ENCODE results near the gene LRRC27.

The LRRC27 gene

DNA sequence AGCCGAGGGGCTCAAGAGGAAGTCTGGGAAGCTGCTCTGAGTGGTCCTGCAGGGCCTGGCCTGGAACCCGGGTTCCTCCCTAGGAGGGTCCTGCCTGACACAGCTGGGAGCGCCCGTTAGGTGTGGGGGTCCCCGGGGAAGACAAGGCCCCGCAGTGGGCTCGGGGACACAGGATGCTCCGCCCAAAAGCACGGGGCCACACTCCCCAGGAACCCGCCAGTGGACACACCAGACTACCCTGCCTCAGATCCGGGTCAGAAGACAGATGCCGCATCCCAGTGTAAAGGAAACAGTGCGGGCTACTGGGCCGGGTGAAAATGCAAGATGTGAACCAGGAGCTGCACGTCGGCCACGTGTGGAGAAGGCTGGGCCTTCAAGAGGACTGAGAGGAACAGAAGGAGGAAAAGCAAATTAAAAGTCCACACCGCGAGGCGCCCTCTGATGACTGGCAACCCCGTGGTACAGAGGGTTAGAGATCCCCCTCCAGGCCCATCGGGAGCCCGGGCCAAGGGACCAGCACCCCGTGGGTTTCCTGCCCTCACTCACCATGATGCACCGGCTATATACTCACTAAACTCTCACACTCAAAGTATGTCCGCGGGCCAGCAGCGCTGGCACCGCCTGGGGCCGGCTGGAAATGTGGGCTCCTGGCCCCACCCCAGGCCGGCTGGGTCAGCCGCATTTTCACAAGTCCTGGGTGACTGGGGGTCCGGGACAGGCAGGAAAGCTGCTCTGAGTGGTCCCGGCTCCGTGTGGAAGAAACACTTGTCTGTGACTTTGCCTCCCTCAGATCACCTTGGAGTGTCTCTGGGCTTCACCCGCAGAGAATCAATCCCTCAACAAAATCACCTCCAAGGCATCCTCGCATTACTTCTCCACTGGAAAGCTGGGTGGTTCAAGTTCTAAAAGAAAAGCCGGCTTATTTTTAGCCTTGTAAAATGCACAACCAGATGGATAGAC, 30.3 kb upstream of the LRRC27 start:
- Histone ChIP-seq H3K9ac (ENCODE audit: low read depth in 1 of 2, low read length in 2 of 2) (no peak overlapping the region), H3K9me3 (ENCODE audit: control insufficient read depth in 2 of 2, low read length in 2 of 2) (no peaks in the 10 kb centered on the region), H3K4me3 (ENCODE audit: low read length in 2 of 2) (no peak overlapping the region), H3K27ac (ENCODE audit: low read depth in 2 of 2, low read length in 2 of 2) (no peak overlapping the region), H3K36me3 (ENCODE audit: control insufficient read depth in 2 of 2, insufficient read depth in 2 of 2, low read length in 2 of 2) (no peaks in the 10 kb centered on the region), H3K4me1 (ENCODE audit: control insufficient read depth in 2 of 2, insufficient read depth in 2 of 2, low read length in 2 of 2) (peaks cover 0 to under 1% of the 10 kb centered on the region in 2 donors), H3K27me3 (ENCODE audit: control insufficient read depth in 2 of 2, insufficient read depth in 2 of 2, low read length in 2 of 2) (peaks cover 0 to 6% of the 10 kb centered on the region in 2 donors)

GRCh38 chr10:132302421-132303310, 29.3 kb upstream of the LRRC27 start:
- H3K9ac ChIP-seq (ENCODE audit: low read depth in 1 of 2, low read length in 2 of 2): no peak overlapping the region
- H3K4me3 ChIP-seq (ENCODE audit: low read length in 2 of 2): no peak overlapping the region
- no peak overlapping the region for H3K27ac ChIP-seq (ENCODE audit: low read depth in 2 of 2, low read length in 2 of 2)
- no peaks in the 10 kb centered on the region for H3K9me3 ChIP-seq (ENCODE audit: control insufficient read depth in 2 of 2, low read length in 2 of 2)
- H3K27me3 ChIP-seq (ENCODE audit: control insufficient read depth in 2 of 2, insufficient read depth in 2 of 2, low read length in 2 of 2): peaks cover 0 to 10% of the 10 kb centered on the region in 2 donors
- peaks cover 2 to 5% of the 10 kb centered on the region in 2 donors for H3K4me1 ChIP-seq (ENCODE audit: control insufficient read depth in 2 of 2, insufficient read depth in 2 of 2, low read length in 2 of 2)
- H3K36me3 ChIP-seq (ENCODE audit: control insufficient read depth in 2 of 2, insufficient read depth in 2 of 2, low read length in 2 of 2): no peaks in the 10 kb centered on the region

DNA sequence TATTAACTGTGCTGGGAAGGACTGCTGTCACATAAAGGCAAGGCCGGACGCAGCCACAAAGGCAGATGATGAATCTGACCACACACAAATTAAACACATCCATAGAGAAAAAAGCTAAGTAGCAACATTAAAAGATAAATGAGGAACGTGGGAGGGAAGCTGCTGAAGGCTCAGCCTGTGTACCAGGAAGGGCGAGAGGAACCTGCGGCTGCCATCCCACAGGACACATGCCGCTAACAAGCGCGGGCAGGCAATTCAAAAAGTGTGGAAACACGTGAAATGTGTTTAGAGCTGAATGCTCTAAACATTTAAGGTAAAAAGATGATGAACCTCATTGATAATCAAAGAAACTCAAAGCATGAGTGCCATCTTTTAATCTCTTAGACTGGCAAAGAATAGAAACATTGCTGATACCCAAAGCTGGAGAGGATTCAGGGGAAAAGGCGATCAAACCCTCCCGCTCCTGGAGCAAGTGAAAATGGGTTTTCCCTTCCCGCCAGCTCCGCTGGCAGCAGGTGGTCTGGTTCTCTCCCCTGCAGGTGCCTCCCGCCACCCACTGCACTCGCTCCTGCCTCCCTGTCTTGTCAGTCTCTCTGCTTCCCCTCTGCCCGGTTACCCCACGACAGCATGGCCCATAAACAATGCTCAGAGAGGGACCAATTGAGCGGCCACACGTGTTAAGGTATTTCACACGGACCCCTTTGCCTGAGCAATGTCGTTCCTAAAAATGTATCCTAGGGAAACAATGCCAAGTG, 28.5 kb upstream of the LRRC27 start:
- H3K9ac ChIP-seq (ENCODE audit: low read depth in 1 of 2, low read length in 2 of 2): no peak overlapping the region
- no peaks in the 10 kb centered on the region for H3K9me3 ChIP-seq (ENCODE audit: control insufficient read depth in 2 of 2, low read length in 2 of 2)
- H3K27ac ChIP-seq (ENCODE audit: low read depth in 2 of 2, low read length in 2 of 2): no peak overlapping the region
- peaks cover 0 to 10% of the 10 kb centered on the region in 2 donors for H3K27me3 ChIP-seq (ENCODE audit: control insufficient read depth in 2 of 2, insufficient read depth in 2 of 2, low read length in 2 of 2)
- peaks cover 2 to 5% of the 10 kb centered on the region in 2 donors for H3K4me1 ChIP-seq (ENCODE audit: control insufficient read depth in 2 of 2, insufficient read depth in 2 of 2, low read length in 2 of 2)
- H3K36me3 ChIP-seq (ENCODE audit: control insufficient read depth in 2 of 2, insufficient read depth in 2 of 2, low read length in 2 of 2): no peaks in the 10 kb centered on the region
- no peak overlapping the region for H3K4me3 ChIP-seq (ENCODE audit: low read length in 2 of 2)

DNA sequence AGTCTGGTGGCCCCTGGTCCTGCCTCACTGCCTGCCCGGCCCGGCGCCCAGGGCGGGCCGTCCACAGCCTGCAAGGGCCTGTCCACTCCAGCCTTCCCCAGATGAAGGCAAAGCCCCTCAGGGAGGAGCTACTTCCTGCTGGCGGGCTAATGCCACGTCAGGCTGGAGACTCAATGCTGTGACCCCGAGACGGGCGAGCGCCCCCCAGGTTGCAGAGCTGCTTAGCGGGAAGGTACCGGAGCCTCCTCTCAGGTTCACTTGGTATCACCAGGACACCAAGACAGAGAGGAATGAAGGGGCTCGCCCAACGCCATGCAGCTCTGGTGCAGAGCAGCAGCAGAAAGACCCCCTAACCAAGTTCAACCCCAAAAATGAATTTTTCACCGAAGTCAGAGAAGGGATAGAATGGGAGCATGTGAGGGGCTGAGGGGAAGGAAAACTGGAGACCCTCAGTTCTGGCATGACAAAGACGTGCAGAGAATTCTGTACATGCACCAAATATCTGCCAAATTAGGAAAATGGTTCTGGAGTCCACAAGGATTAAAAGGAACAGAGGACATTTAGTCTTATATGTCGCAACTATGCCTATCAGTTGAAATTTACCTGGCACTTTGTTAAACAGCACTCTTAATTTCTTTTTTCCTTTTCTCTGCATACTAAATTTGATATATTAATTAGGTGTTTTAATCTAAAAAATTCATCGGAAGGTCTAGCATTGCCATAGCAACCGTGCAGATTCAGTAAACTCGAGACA, 27.1 kb upstream of the LRRC27 start:
- H3K4me1 ChIP-seq (ENCODE audit: control insufficient read depth in 2 of 2, insufficient read depth in 2 of 2, low read length in 2 of 2): peaks cover 4 to 9% of the 10 kb centered on the region in 2 donors
- H3K4me3 ChIP-seq (ENCODE audit: low read length in 2 of 2): no peak overlapping the region
- no peak overlapping the region for H3K9ac ChIP-seq (ENCODE audit: low read depth in 1 of 2, low read length in 2 of 2)
- H3K27ac ChIP-seq (ENCODE audit: low read depth in 2 of 2, low read length in 2 of 2): no peak overlapping the region
- H3K9me3 ChIP-seq (ENCODE audit: control insufficient read depth in 2 of 2, low read length in 2 of 2): no peaks in the 10 kb centered on the region
- H3K27me3 ChIP-seq (ENCODE audit: control insufficient read depth in 2 of 2, insufficient read depth in 2 of 2, low read length in 2 of 2): peaks cover 0 to 10% of the 10 kb centered on the region in 2 donors
- H3K36me3 ChIP-seq (ENCODE audit: control insufficient read depth in 2 of 2, insufficient read depth in 2 of 2, low read length in 2 of 2): no peaks in the 10 kb centered on the region

- no peaks in the 10 kb centered on the region for H3K9me3 ChIP-seq (ENCODE audit: control insufficient read depth in 2 of 2, low read length in 2 of 2)
- peaks cover 0 to 10% of the 10 kb centered on the region in 2 donors for H3K27me3 ChIP-seq (ENCODE audit: control insufficient read depth in 2 of 2, insufficient read depth in 2 of 2, low read length in 2 of 2)
- H3K4me3 ChIP-seq (ENCODE audit: low read length in 2 of 2): no peak overlapping the region
- H3K4me1 ChIP-seq (ENCODE audit: control insufficient read depth in 2 of 2, insufficient read depth in 2 of 2, low read length in 2 of 2): peaks cover 4 to 9% of the 10 kb centered on the region in 2 donors
- H3K9ac ChIP-seq (ENCODE audit: low read depth in 1 of 2, low read length in 2 of 2): no peak overlapping the region
- H3K27ac ChIP-seq (ENCODE audit: low read depth in 2 of 2, low read length in 2 of 2): no peak overlapping the region
- no peaks in the 10 kb centered on the region for H3K36me3 ChIP-seq (ENCODE audit: control insufficient read depth in 2 of 2, insufficient read depth in 2 of 2, low read length in 2 of 2)
Measured at GRCh38 chr10:132305654-132306342, 26.2 kb upstream of the LRRC27 start.

DNA sequence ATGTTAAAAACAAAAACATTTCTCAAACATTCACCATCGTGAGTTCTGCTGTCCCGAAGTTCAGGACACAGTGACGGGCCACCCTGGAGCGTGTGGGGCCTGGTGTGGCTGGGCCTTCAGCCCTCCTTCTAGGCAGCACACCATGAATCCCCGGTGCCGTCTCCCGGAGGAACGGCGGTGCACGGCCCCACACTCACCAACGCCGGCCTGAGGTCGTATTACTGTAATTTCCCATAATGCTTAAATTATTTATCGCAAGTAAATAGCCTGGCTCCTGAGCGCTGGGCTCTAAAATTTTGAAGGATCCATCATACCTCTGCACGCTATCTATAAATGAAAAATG, 25.7 kb upstream of the LRRC27 start:
- Histone ChIP-seq H3K27ac (ENCODE audit: low read depth in 2 of 2, low read length in 2 of 2) (no peak overlapping the region), H3K36me3 (ENCODE audit: control insufficient read depth in 2 of 2, insufficient read depth in 2 of 2, low read length in 2 of 2) (no peaks in the 10 kb centered on the region), H3K9ac (ENCODE audit: low read depth in 1 of 2, low read length in 2 of 2) (no peak overlapping the region), H3K9me3 (ENCODE audit: control insufficient read depth in 2 of 2, low read length in 2 of 2) (no peaks in the 10 kb centered on the region), H3K27me3 (ENCODE audit: control insufficient read depth in 2 of 2, insufficient read depth in 2 of 2, low read length in 2 of 2) (peaks cover 0 to 10% of the 10 kb centered on the region in 2 donors), H3K4me1 (ENCODE audit: control insufficient read depth in 2 of 2, insufficient read depth in 2 of 2, low read length in 2 of 2) (peaks cover 4 to 9% of the 10 kb centered on the region in 2 donors), H3K4me3 (ENCODE audit: low read length in 2 of 2) (no peak overlapping the region)

DNA sequence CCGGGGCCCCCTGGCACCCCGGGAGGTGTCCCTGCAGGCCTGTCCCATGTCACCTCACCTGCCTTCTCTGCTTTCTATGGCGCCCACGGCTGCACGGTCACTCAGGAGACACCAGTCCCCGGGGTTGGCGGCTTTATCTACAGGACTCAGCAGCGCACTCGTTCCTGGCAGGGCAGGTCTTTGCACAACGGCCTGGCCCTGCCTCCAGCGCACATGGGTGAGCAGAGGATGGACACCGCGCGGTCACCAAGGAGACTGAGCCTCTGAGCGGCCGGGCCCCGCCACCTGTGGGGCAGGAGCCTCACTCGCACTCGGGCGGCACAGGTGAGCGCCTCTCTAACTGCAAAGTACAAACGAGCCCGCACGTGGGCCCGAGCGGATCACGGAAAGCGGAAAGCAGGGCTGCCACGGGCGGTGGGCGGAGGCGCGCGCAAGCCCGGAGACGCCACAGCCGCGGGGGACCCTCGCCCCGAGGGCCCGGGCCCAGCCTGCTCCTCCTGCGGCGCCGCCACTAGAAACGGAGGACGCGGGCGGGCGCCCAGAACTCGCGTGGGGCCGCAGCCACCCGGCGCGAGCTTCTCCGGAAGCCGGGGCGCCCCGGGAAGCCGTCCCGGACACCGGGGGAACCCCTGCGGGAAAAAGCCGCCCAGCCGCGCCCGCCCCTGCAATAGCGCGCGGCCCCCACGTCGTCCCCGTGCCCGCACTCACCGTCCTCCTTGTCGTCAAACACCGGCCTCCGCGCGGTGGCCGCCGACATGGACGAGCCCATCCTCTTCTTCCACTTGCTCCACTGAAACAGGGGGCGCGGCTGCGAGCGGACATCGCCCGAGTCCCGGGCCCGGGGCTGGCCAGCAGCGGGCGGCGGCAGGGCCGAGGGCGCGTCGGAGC, 24.9 kb upstream of the LRRC27 start:
- Histone ChIP-seq H3K4me1 (ENCODE audit: control insufficient read depth in 2 of 2, insufficient read depth in 2 of 2, low read length in 2 of 2) (peaks cover 4 to 9% of the 10 kb centered on the region in 2 donors), H3K36me3 (ENCODE audit: control insufficient read depth in 2 of 2, insufficient read depth in 2 of 2, low read length in 2 of 2) (no peaks in the 10 kb centered on the region), H3K9ac (ENCODE audit: low read depth in 1 of 2, low read length in 2 of 2) (peak overlapping the region in 1 of 2 donors; percentile 44), H3K27me3 (ENCODE audit: control insufficient read depth in 2 of 2, insufficient read depth in 2 of 2, low read length in 2 of 2) (peaks cover 0 to 10% of the 10 kb centered on the region in 2 donors), H3K27ac (ENCODE audit: low read depth in 2 of 2, low read length in 2 of 2) (no peak overlapping the region), H3K4me3 (ENCODE audit: low read length in 2 of 2) (peak overlapping the region; percentile 44 to 47), H3K9me3 (ENCODE audit: control insufficient read depth in 2 of 2, low read length in 2 of 2) (no peaks in the 10 kb centered on the region)

- Histone ChIP-seq H3K4me3 (ENCODE audit: low read length in 2 of 2) (peak within 1 kb of the TSS; percentile 72 to 89), H3K27me3 (ENCODE audit: control insufficient read depth in 2 of 2, insufficient read depth in 2 of 2, low read length in 2 of 2) (peaks cover 0 to 10% of the 10 kb centered on the region in 2 donors), H3K36me3 (ENCODE audit: control insufficient read depth in 2 of 2, insufficient read depth in 2 of 2, low read length in 2 of 2) (no peaks in the 10 kb centered on the region), H3K9me3 (ENCODE audit: control insufficient read depth in 2 of 2, low read length in 2 of 2) (no peaks in the 10 kb centered on the region), H3K4me1 (ENCODE audit: control insufficient read depth in 2 of 2, insufficient read depth in 2 of 2, low read length in 2 of 2) (peaks cover 4 to 9% of the 10 kb centered on the region in 2 donors), H3K9ac (ENCODE audit: low read depth in 1 of 2, low read length in 2 of 2) (peak within 1 kb of the TSS; percentile 52 to 70), H3K27ac (ENCODE audit: low read depth in 2 of 2, low read length in 2 of 2) (peak within 1 kb of the TSS; percentile 45 to 58)
Measured at GRCh38 chr10:132307823-132308586, 24.0 kb upstream of the LRRC27 start, which contains the start of gene STK32C. Gene STK32C, minus strand, starts transcription at chr10:132307950. Its CDS starts 117 bp downstream, at chr10:132307833.
